Measurements from ENCODE around the gene NR2C2.

NR2C2 gene

DNA sequence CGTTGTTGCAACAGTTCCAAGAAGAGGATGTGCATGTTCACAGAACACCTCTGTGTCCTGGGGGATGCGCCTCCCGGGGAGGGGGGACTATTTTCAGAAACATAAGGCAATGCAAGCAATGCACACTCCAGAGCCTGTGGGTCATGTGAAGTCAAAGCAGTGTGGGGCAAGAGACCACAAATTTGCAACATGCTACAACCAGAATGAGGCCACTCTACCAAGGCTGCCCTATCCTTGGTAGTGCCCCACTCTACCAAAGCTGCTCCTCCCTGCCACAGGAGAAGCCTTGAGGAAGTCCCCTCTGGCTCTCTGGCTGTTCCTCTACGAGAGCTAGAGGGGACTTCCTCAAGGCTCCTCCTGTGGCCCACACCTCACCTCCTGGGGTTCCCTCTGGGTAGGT lies 8.4 kb upstream of the NR2C2 start:
- no peak overlapping the region for H3K4me3 ChIP-seq (ENCODE audit: extremely low read depth, insufficient read depth, low read length, poor library complexity, severe bottlenecking)
- 96% methylated on average over 2 of the region's 4 CpGs; no CpG with 5 or more reads in 1 of the 2 experiments for WGBS, 2 experiments (ENCODE audit: insufficient coverage in 2 of 2)

GRCh38 chr3:14941871-14942270 lies 5.5 kb upstream of the NR2C2 start:
- H3K9me3 ChIP-seq (ENCODE audit: control insufficient read depth, low read length) = no peaks in the 10 kb centered on the region
- 86 to 100% methylated on average over 1 of the region's 1 CpG for WGBS, 2 experiments (ENCODE audit: insufficient coverage in 2 of 2)
- peak overlapping the region; percentile 43 for H3K27ac ChIP-seq (ENCODE audit: low read depth, low read length, severe bottlenecking)

More for the DNA sequence above, 8.4 kb upstream of the NR2C2 start:
- H3K27ac ChIP-seq (ENCODE audit: low read depth, low read length, severe bottlenecking) = no peak overlapping the region
- no peaks in the 10 kb centered on the region for H3K9me3 ChIP-seq (ENCODE audit: control insufficient read depth, low read length)
- peaks cover 9% of the 10 kb centered on the region for H3K4me1 ChIP-seq (ENCODE audit: control insufficient read depth, insufficient read depth, low read length, poor library complexity, severe bottlenecking)
- H3K36me3 ChIP-seq (ENCODE audit: control insufficient read depth, insufficient read depth, low read length) = peaks cover 18% of the 10 kb centered on the region

GRCh38 chr3:14943042-14943441 lies 4.3 kb upstream of the NR2C2 start:
- H3K9me3 ChIP-seq (ENCODE audit: control insufficient read depth, low read length) = no peaks in the 10 kb centered on the region
- no peak overlapping the region for H3K4me3 ChIP-seq (ENCODE audit: extremely low read depth, insufficient read depth, low read length, poor library complexity, severe bottlenecking)
- peaks cover 33% of the 10 kb centered on the region for H3K36me3 ChIP-seq (ENCODE audit: control insufficient read depth, insufficient read depth, low read length)
- peaks cover 9% of the 10 kb centered on the region for H3K4me1 ChIP-seq (ENCODE audit: control insufficient read depth, insufficient read depth, low read length, poor library complexity, severe bottlenecking)
- H3K27ac ChIP-seq (ENCODE audit: low read depth, low read length, severe bottlenecking) = no peak overlapping the region

More at GRCh38 chr3:14941871-14942270, 5.5 kb upstream of the NR2C2 start:
- Histone ChIP-seq H3K4me1 (ENCODE audit: control insufficient read depth, insufficient read depth, low read length, poor library complexity, severe bottlenecking) (peaks cover 9% of the 10 kb centered on the region), H3K4me3 (ENCODE audit: extremely low read depth, insufficient read depth, low read length, poor library complexity, severe bottlenecking) (no peak overlapping the region), H3K36me3 (ENCODE audit: control insufficient read depth, insufficient read depth, low read length) (peaks cover 33% of the 10 kb centered on the region)

DNA sequence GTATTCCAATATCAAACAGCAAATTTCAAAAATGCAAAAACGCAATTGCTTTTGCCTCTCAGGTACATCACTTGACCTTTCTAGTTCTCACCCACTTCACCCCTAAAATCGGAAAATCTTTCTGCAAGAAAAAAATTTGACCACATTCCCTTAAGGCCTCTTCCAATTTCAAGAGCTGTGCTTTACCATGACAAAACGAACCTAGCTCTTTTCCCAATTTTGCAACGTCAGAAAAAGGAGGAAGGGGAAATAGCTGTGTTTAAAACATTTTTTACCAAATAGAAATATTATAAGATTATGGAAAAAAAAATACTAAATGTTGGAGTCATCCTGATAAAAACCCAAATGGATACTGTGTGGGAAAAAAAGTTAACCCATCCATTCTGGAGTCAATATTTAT lies 1.1 kb upstream of the NR2C2 start:
- H3K4me3 ChIP-seq (ENCODE audit: extremely low read depth, insufficient read depth, low read length, poor library complexity, severe bottlenecking) = peak overlapping the region; percentile 88

GRCh38 chr3:14946739-14947099 lies 664 bp upstream of the NR2C2 start:
- 0 to 5% methylated on average over 4 to 5 of the region's 8 CpGs for WGBS, 2 experiments (ENCODE audit: insufficient coverage in 2 of 2)
- Histone ChIP-seq H3K36me3 (ENCODE audit: control insufficient read depth, insufficient read depth, low read length) (peaks cover 46% of the 10 kb centered on the region), H3K4me1 (ENCODE audit: control insufficient read depth, insufficient read depth, low read length, poor library complexity, severe bottlenecking) (peaks cover 24% of the 10 kb centered on the region), H3K27ac (ENCODE audit: low read depth, low read length, severe bottlenecking) (peak overlapping the region; percentile 100), H3K9me3 (ENCODE audit: control insufficient read depth, low read length) (no peaks in the 10 kb centered on the region), H3K4me3 (ENCODE audit: extremely low read depth, insufficient read depth, low read length, poor library complexity, severe bottlenecking) (peak overlapping the region; percentile 88)

More for the DNA sequence above, 1.1 kb upstream of the NR2C2 start:
- peaks cover 46% of the 10 kb centered on the region for H3K36me3 ChIP-seq (ENCODE audit: control insufficient read depth, insufficient read depth, low read length)
- WGBS, 2 experiments (ENCODE audit: insufficient coverage in 2 of 2) = 70 to 75% methylated on average over 2 of the region's 4 CpGs
- no peak overlapping the region for H3K27ac ChIP-seq (ENCODE audit: low read depth, low read length, severe bottlenecking)
- peaks cover 24% of the 10 kb centered on the region for H3K4me1 ChIP-seq (ENCODE audit: control insufficient read depth, insufficient read depth, low read length, poor library complexity, severe bottlenecking)
- no peaks in the 10 kb centered on the region for H3K9me3 ChIP-seq (ENCODE audit: control insufficient read depth, low read length)

- Histone ChIP-seq H3K4me3 (ENCODE audit: extremely low read depth, insufficient read depth, low read length, poor library complexity, severe bottlenecking) (peak overlapping the region; percentile 88), H3K27ac (ENCODE audit: low read depth, low read length, severe bottlenecking) (peak overlapping the region; percentile 100), H3K4me1 (ENCODE audit: control insufficient read depth, insufficient read depth, low read length, poor library complexity, severe bottlenecking) (peaks cover 15% of the 10 kb centered on the region), H3K36me3 (ENCODE audit: control insufficient read depth, insufficient read depth, low read length) (peaks cover 41% of the 10 kb centered on the region), H3K9me3 (ENCODE audit: control insufficient read depth, low read length) (no peaks in the 10 kb centered on the region)
- 0% methylated on average over 33 to 51 of the region's 79 CpGs for WGBS, 2 experiments (ENCODE audit: insufficient coverage in 2 of 2)
These were observed 664 bp downstream of the NR2C2 start for GRCh38 chr3:14947886-14948608.

DNA sequence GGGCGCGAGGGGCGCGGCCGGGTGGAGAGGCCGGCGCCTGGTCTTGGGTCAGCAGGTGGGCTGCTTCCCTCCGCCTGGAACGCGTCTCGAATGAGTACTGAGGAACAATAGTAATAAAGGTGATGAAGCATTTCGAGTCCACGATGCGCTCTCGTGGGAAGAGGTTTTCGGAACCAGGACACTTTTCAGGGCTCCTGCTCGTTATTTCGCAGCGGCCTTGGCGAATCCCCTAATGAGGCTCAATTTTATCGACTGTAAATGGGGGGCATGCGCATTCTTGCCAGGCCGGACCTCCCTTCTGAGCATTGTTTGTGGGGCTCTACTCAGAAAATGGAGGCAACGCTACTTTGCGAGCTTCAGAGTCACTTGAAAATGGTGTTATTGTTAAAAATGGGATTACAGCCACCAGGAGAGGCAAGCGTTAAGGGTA lies 1.2 kb downstream of the NR2C2 start:
- peak overlapping the region; percentile 51 for H3K27ac ChIP-seq (ENCODE audit: low read depth, low read length, severe bottlenecking)
- peaks cover 15% of the 10 kb centered on the region for H3K4me1 ChIP-seq (ENCODE audit: control insufficient read depth, insufficient read depth, low read length, poor library complexity, severe bottlenecking)
- H3K9me3 ChIP-seq (ENCODE audit: control insufficient read depth, low read length) = no peaks in the 10 kb centered on the region
- H3K4me3 ChIP-seq (ENCODE audit: extremely low read depth, insufficient read depth, low read length, poor library complexity, severe bottlenecking) = peak overlapping the region; percentile 88
- peaks cover 35% of the 10 kb centered on the region for H3K36me3 ChIP-seq (ENCODE audit: control insufficient read depth, insufficient read depth, low read length)
- WGBS, 2 experiments (ENCODE audit: insufficient coverage in 2 of 2) = 2 to 4% methylated on average over 23 to 26 of the region's 26 CpGs

DNA sequence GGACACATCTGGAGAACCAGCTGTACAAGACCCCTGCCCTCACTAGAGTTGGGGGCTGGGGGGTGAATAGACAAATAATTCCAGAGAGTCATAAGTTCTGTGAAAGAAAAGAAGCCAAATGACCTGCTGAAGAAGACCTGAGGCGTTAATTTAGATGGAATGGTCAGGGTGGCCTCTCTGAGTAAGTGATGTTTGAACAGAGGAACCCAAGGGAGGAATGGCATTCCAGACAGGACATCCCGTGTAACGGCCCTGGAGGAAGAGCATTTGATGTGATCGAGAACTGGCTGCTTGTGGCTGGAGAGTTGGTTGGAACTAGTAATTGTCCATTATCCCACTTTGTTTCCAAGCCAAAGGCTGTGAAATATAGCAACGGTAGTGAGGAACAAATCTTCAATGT lies 1.7 kb downstream of the NR2C2 start:
- H3K4me1 ChIP-seq (ENCODE audit: control insufficient read depth, insufficient read depth, low read length, poor library complexity, severe bottlenecking) = peaks cover 15% of the 10 kb centered on the region
- no peaks in the 10 kb centered on the region for H3K9me3 ChIP-seq (ENCODE audit: control insufficient read depth, low read length)
- peak overlapping the region; percentile 51 for H3K27ac ChIP-seq (ENCODE audit: low read depth, low read length, severe bottlenecking)
- H3K4me3 ChIP-seq (ENCODE audit: extremely low read depth, insufficient read depth, low read length, poor library complexity, severe bottlenecking) = peak overlapping the region; percentile 88
- H3K36me3 ChIP-seq (ENCODE audit: control insufficient read depth, insufficient read depth, low read length) = peaks cover 30% of the 10 kb centered on the region
- WGBS, 2 experiments (ENCODE audit: insufficient coverage in 2 of 2) = 46 to 73% methylated on average over 2 to 4 of the region's 5 CpGs

DNA sequence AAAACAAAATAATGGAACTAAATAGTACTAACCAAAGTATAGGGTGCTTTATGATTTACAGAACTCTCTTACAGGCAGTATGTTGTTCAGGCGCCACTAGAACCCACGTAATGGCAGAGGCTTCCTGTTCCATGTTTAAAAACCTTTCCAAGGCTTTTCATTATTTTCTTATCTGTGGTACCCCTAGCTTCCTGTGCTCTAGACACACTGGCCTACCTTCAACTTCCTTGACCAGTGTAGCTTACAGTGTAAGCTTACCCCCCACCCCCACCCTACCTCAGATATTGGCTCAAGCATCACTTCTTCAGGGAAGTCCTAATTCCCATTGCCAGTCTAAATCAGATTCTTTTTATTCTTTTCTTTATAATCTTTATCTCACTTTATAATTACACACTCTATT lies 2.9 kb downstream of the NR2C2 start:
- Histone ChIP-seq H3K4me3 (ENCODE audit: extremely low read depth, insufficient read depth, low read length, poor library complexity, severe bottlenecking) (no peak overlapping the region), H3K27ac (ENCODE audit: low read depth, low read length, severe bottlenecking) (no peak overlapping the region), H3K4me1 (ENCODE audit: control insufficient read depth, insufficient read depth, low read length, poor library complexity, severe bottlenecking) (peaks cover 15% of the 10 kb centered on the region), H3K9me3 (ENCODE audit: control insufficient read depth, low read length) (no peaks in the 10 kb centered on the region), H3K36me3 (ENCODE audit: control insufficient read depth, insufficient read depth, low read length) (peaks cover 19% of the 10 kb centered on the region)
- 87 to 95% methylated on average over 2 of the region's 2 CpGs for WGBS, 2 experiments (ENCODE audit: insufficient coverage in 2 of 2)

GRCh38 chr3:14957153-14957552 lies 9.8 kb downstream of the NR2C2 start:
- WGBS, 2 experiments (ENCODE audit: insufficient coverage in 2 of 2) = 83% methylated on average over 1 of the region's 1 CpG; no CpG with 5 or more reads in 1 of the 2 experiments
- H3K27ac ChIP-seq (ENCODE audit: low read depth, low read length, severe bottlenecking) = no peak overlapping the region

GRCh38 chr3:14957925-14958324 lies 10.5 kb downstream of the NR2C2 start:
- no peaks in the 10 kb centered on the region for H3K9me3 ChIP-seq (ENCODE audit: control insufficient read depth, low read length)
- 82 to 85% methylated on average over 1 of the region's 1 CpG for WGBS, 2 experiments (ENCODE audit: insufficient coverage in 2 of 2)
- H3K4me3 ChIP-seq (ENCODE audit: extremely low read depth, insufficient read depth, low read length, poor library complexity, severe bottlenecking) = no peak overlapping the region
- peaks cover 37% of the 10 kb centered on the region for H3K36me3 ChIP-seq (ENCODE audit: control insufficient read depth, insufficient read depth, low read length)
- H3K27ac ChIP-seq (ENCODE audit: low read depth, low read length, severe bottlenecking) = peak overlapping the region; percentile 23
- no peaks in the 10 kb centered on the region for H3K4me1 ChIP-seq (ENCODE audit: control insufficient read depth, insufficient read depth, low read length, poor library complexity, severe bottlenecking)

More at GRCh38 chr3:14957153-14957552, 9.8 kb downstream of the NR2C2 start:
- Histone ChIP-seq H3K36me3 (ENCODE audit: control insufficient read depth, insufficient read depth, low read length) (peaks cover 30% of the 10 kb centered on the region), H3K4me3 (ENCODE audit: extremely low read depth, insufficient read depth, low read length, poor library complexity, severe bottlenecking) (no peak overlapping the region), H3K4me1 (ENCODE audit: control insufficient read depth, insufficient read depth, low read length, poor library complexity, severe bottlenecking) (no peaks in the 10 kb centered on the region), H3K9me3 (ENCODE audit: control insufficient read depth, low read length) (no peaks in the 10 kb centered on the region)
